Stimulated activated CD4-positive, alpha-beta T cell treated with anti-CD3 and anti-CD28 coated beads, Interleukin-15, amount 100 ng/mL, for 1 hour (primary cell): ENCODE measurements around the gene ERC2.

Experiments
- DNase-seq, 2 donors: peaks; one replicate each; pipeline ENCODE4 v3.0.0-alpha.2; 2020; ENCODE audit warnings: low read depth in 1 of 2, low spot score in 1 of 2

Gene ERC2

DNA sequence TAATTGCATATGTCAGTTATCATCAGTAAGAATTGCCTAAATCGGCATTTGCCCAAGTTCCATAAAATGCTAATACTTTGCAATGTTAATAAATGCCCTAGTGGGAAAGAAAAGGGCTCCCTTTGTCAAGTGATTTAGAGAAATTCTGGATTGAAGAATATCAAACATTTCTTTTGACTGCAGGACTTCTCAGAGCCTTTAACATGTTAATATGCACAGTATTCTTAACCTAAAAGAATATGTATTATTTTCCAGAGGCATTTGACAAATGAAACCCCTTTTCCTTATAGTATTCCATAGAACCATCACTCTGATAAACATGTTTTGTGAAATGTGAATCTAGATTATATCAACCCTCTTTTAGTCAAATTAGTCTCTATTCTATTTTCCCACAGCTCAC lies 529.0 kb downstream of the ERC2 start:
- DNase-seq, result no peak

GRCh38 chr3:55937301-55937700 lies 531.0 kb downstream of the ERC2 start:
- DNase-seq, result no peak

- DNase-seq, result no peak
Observed at GRCh38 chr3:55936549-55937052, 531.7 kb downstream of the ERC2 start.

GRCh38 chr3:55935241-55935640 lies 533.0 kb downstream of the ERC2 start:
- no peak for DNase-seq

- no peak for DNase-seq
Observed at GRCh38 chr3:55934771-55935170, 533.5 kb downstream of the ERC2 start.

- DNase-seq, result no peak
Observed at GRCh38 chr3:55929154-55929869, 539.0 kb downstream of the ERC2 start.

DNA sequence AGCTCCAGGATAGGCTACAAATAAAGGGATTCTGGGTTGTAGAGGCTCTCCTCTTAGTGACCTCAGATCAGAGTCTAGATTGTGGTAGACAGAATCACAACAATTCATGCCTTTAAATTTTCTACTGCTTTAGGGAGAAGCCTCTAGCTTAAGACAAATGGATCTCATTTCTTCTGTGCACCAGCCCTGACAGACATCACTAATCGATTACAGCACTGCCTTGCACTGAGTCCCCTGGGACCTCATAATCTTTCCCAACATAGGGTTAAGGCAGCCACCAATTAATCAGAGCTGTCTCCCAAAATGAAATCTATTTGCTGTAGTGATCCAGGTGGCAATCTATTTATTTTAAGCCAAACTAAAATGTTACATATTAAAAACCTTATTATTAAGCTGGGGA lies 544.6 kb downstream of the ERC2 start:
- DNase-seq, result no peak

- DNase-seq, result no peak
Observed at GRCh38 chr3:55923207-55923606, 545.1 kb downstream of the ERC2 start.

DNA sequence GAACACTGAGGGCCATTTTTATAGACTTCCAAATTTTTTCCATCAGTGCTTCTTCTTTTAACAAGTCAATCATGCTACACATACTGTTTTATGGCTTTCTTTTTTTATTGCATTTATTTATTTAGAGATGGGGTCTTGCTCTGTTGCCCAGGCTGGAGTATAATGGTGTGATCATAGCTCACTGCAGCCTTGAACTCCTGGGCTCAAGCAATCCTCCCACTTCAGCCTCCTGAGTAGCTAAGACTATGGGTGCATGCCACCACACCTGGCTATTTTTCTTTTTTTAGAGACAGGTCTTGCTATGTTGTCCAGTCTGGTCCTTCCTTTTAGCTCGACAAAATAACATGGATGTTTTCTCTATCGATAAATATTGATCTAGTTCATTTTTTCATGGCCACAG lies 555.4 kb downstream of the ERC2 start:
- no peak for DNase-seq

DNA sequence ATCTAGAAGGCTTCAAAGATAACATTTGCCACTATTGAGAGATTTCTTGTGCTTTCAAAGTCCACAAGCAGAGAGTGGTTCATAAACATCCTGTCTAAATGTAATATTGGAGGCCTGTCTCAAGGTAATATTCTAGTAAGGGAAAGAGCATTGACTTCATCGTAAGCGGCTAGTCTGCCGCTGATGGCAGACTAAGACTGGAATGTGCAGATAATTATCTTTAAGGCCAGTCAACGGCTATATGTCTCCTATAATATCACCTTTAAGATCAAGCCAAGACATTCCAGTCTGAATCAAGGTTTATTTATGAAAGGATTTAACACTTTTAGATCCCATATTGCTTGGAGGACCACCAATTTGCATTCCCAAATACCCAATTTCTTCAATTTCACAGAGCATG lies 557.0 kb downstream of the ERC2 start:
- DNase-seq, result no peak

GRCh38 chr3:55910543-55910942 lies 557.7 kb downstream of the ERC2 start:
- no peak for DNase-seq

GRCh38 chr3:55909373-55909772 lies 558.9 kb downstream of the ERC2 start:
- no peak for DNase-seq

- DNase-seq, result no peak
Observed at GRCh38 chr3:55907616-55908015, 560.7 kb downstream of the ERC2 start.

- no peak for DNase-seq
Observed at GRCh38 chr3:55906896-55907295, 561.4 kb downstream of the ERC2 start.

DNA sequence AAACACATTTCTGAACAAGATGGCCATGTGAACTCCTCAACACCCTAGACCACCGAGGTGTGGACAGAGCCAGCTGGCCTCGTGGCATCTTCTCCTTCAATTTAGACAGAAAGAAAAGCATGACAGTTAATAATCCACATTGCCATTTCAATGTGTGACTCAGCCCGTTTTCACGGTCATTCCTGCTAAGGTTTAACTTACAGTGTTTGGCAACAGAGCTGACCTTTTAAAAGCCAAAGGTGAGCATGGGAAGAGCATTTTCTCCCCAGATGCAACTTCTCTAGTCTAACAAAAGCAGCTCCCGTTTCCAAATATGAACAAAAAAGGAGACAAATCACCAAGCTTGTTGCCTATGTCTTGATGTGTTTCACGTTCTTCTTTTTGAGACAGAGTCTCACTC lies 563.6 kb downstream of the ERC2 start:
- no peak for DNase-seq

GRCh38 chr3:55903680-55904079 lies 564.6 kb downstream of the ERC2 start:
- no peak for DNase-seq

GRCh38 chr3:55902221-55902900 lies 565.9 kb downstream of the ERC2 start:
- no peak for DNase-seq

GRCh38 chr3:55899887-55900286 lies 568.4 kb downstream of the ERC2 start:
- no peak for DNase-seq

- no peak for DNase-seq
Observed at GRCh38 chr3:55897573-55898224, 570.6 kb downstream of the ERC2 start.

DNA sequence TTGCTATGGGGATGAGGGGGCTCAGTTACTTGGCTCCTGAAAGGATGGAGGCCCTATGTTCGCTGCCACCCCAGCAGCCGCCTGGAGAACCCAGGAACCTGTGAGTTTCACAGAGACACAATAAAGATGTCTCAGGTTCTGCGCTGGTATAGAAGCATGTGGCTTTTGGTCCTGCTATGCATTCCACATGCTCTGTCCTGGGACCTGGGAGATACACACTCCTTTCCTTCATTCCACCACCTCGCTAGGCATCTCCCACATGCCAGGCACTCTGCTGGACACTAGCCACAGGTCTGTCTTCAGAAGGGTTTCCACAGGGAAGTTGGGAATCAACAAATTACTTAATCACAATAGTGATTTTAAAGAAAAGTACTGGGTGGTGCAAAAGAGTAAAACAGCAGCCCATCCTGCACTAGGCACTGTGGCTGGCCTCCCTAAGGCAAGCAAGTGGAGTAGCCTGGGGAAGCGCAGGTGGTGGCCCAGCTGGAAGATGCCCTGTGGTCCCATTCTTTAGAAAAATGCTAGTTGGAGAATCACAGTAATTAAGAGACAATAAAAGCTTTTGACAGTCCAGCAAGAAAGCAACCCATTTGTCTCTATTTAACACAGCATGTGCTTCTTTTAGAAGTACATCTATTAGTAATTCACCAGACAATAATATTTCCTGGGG lies 572.2 kb downstream of the ERC2 start:
- no peak for DNase-seq

DNA sequence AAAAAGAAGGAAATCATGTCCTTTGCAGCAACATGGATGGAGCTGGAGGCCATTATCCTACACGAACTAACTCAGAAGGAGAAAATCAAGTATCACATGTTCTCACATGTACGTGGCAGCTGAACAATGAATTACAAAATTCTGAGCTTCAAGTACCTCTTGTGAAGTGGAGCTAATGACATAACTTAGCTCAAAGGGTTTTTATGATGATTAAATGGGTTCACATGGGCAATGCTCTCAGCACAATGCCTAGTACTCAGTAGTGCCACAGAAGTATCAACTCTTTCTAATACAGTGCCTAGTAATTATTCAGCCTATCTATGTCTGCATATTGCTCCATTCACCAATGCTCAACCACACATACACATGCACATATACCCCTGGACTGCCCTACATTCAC lies 573.7 kb downstream of the ERC2 start:
- no peak for DNase-seq
